ENCODE measurements around the gene KRTAP4-5. TPM values are rescaled to one million over a fixed set of nuclear protein-coding genes. Genes with fewer than 3 reads are reported as not detected.
"Not testable (repeated sequence)": the region's sequence is repeated elsewhere in the genome, so short reads cannot be mapped to it uniquely, and the experiment has no call there.

The KRTAP4-5 gene
- total RNA-seq, 6 donors from 2014 or later, result not detected

GRCh38 chr17:41160648-41161047 is 11.0 kb upstream of the KRTAP4-5 start, which contains the start of gene KRTAP4-4:
KRTAP4-4 (minus strand) TSS chr17:41160748; CDS start chr17:41160691, 57 bp downstream.
- TF ChIP-seq POLR2AphosphoS5 (IDR thresholded peaks at IDR 0.05) (no peak), CTCF (IDR thresholded peaks at IDR 0.05) (no peak), POLR2A (IDR thresholded peaks at IDR 0.05) (no peak), EP300 (IDR thresholded peaks at IDR 0.05) (no peak)
- H3K36me3 ChIP-seq, result no peaks in the 10 kb centered on the region
- no peak within 1 kb of the TSS for H3K27ac ChIP-seq
- ATAC-seq (ENCODE audit: low FRiP score in 2 of 2), result no peak
- H3K4me3 ChIP-seq, result no peak within 1 kb of the TSS
- no peaks in the 10 kb centered on the region for H3K27me3 ChIP-seq
- H3K4me1 ChIP-seq, result no peaks in the 10 kb centered on the region
- 85 to 89% methylated on average over 1 of the region's 1 CpG for WGBS, 2 donors
- no peaks in the 10 kb centered on the region for H3K9me3 ChIP-seq
- no peak for DNase-seq

GRCh38 chr17:41160190-41160589 is 10.6 kb upstream of the KRTAP4-5 start:
- not testable (repeated sequence) for H3K27me3 ChIP-seq; H3K4me3 ChIP-seq; H3K9me3 ChIP-seq; H3K27ac ChIP-seq; ATAC-seq (ENCODE audit: low FRiP score in 2 of 2); H3K36me3 ChIP-seq; H3K4me1 ChIP-seq
- DNase-seq, result peak in 1 of 2 donors; percentile 58
- WGBS, 2 donors, result 73 to 100% methylated on average over 1 to 2 of the region's 3 CpGs

DNA sequence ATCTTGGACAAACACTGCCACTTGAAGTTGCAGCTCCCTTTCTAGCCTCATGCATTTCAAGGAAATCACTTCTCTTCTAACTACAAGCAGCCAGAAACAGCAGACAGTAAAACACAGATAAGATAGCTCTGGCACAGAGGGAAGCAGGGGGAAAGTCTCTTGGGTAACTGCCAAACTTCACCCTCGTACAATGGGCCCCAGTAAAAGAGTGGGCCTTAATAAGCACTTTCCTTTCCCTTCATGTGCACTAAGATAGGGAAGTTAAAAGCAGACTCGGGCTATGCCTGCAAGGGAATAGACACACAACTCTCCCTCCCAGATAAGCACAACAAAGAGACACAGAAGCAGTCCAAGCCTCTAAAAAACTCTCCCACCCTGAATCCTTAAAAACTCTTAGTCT is 4.2 kb upstream of the KRTAP4-5 start:
- ATAC-seq (ENCODE audit: low FRiP score in 2 of 2) (no peak), DNase-seq (no peak)
- Histone ChIP-seq H3K9me3 (no peaks in the 10 kb centered on the region), H3K4me1 (no peaks in the 10 kb centered on the region), H3K27me3 (no peaks in the 10 kb centered on the region), H3K36me3 (no peaks in the 10 kb centered on the region), H3K27ac (no peak overlapping the region), H3K4me3 (no peak overlapping the region)
- 3 to 12% methylated on average over 2 of the region's 2 CpGs for WGBS, 2 donors
- TF ChIP-seq POLR2A (IDR thresholded peaks at IDR 0.05) (no peak), POLR2AphosphoS5 (IDR thresholded peaks at IDR 0.05) (no peak), EP300 (IDR thresholded peaks at IDR 0.05) (no peak), CTCF (IDR thresholded peaks at IDR 0.05) (no peak)

DNA sequence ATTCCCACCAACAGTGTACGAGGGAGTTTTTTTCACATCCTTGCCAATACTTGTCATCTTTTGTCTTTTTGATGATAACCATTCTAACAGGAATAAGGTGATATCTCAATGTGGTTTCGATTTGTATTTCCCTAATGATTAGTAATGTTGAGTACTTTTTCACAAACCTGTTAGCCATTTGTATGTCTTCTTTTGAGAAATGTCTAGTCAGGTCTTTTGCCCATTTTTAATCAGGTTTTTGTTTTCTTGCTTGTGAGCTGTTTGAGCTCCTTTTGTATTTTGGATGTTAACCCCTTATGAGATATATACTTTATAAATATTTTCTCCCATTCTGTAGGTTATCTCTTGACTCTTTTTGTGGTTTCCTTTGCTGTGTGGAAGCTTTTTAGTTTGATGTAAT is 1.9 kb upstream of the KRTAP4-5 start:
- H3K27me3 ChIP-seq, result no peaks in the 10 kb centered on the region
- ATAC-seq (ENCODE audit: low FRiP score in 2 of 2) (no peak), DNase-seq (no peak)
- H3K36me3 ChIP-seq, result no peaks in the 10 kb centered on the region
- 82 to 83% methylated on average over 2 of the region's 2 CpGs for WGBS, 2 donors
- H3K27ac ChIP-seq, result no peak overlapping the region
- TF ChIP-seq POLR2AphosphoS5 (IDR thresholded peaks at IDR 0.05) (no peak), CTCF (IDR thresholded peaks at IDR 0.05) (no peak), POLR2A (IDR thresholded peaks at IDR 0.05) (no peak), EP300 (IDR thresholded peaks at IDR 0.05) (no peak)
- H3K4me1 ChIP-seq, result no peaks in the 10 kb centered on the region
- H3K4me3 ChIP-seq, result no peak overlapping the region
- H3K9me3 ChIP-seq, result no peaks in the 10 kb centered on the region

DNA sequence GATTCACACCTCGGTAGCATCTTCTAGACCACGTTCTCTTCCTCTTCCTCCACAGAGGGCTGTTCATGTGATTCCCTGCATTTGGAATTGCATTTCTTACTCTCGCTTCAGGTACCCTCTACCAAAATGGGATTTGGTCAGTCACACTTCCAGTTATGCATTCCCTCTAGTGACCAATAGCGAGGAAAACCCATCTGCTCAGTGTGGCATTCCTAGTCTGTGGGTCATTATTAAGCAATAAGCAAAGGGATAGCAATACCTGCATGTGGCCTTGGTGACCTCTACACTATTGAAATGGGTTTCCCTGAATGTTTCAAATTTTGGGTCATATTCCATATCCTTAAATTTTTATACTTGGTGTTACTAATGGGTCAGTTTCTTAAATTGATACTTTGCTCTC is 401 bp upstream of the KRTAP4-5 start:
- Histone ChIP-seq H3K4me1 (no peaks in the 10 kb centered on the region), H3K27ac (no peak overlapping the region), H3K9me3 (no peaks in the 10 kb centered on the region), H3K36me3 (no peaks in the 10 kb centered on the region), H3K27me3 (no peaks in the 10 kb centered on the region), H3K4me3 (no peak overlapping the region)
- no peak for ATAC-seq (ENCODE audit: low FRiP score in 2 of 2)
- no peak for TF ChIP-seq EP300 (IDR thresholded peaks at IDR 0.05)
- TF ChIP-seq POLR2A (IDR thresholded peaks at IDR 0.05), result no peak
- no peak for TF ChIP-seq POLR2AphosphoS5 (IDR thresholded peaks at IDR 0.05)
- no peak for TF ChIP-seq CTCF (IDR thresholded peaks at IDR 0.05)
- no peak for DNase-seq
- 85 to 88% methylated on average over 4 of the region's 4 CpGs for WGBS, 2 donors

DNA sequence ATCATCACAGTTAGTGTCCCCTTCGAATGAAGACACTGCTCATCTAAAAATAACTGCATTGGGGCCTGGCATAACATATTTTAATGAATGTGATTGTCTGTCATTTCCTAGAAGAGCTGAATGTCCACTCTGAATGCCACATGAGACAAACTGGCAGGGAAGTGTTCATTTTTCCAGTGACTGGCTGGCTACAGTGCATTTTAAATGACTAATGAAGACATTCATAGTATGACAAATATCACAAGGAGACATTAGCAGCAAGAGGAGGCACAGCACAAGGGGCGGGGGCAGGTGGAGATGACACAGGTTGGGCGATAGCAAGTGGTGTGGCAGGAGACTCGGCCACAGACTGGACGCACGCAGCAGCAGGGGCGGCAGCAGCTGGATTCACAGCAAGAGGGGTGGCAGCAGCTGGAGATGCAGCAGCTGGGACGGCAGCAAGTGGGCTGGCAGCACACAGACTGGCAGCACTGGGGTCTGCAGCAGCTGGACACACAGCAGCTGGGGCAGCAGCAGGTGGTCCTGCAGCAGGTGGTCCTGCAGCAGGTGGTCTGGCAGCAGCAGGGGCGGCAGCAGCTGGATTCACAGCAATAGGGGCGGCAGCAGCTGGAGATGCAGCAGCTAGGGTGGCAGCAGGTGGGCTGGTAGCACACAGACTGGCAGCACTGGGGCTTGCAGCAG is 514 bp downstream of the KRTAP4-5 start:
- peak in 1 of 2 donors; percentile 57 for DNase-seq
- not testable (repeated sequence) for ATAC-seq (ENCODE audit: low FRiP score in 2 of 2); H3K36me3 ChIP-seq; H3K9me3 ChIP-seq; H3K4me3 ChIP-seq; H3K27me3 ChIP-seq; H3K27ac ChIP-seq; H3K4me1 ChIP-seq
- WGBS, 2 donors, result 80 to 85% methylated on average over 6 to 10 of the region's 10 CpGs
